HCT116 (cell line): ENCODE data around the gene S100A7A. TPM values are rescaled to one million over a fixed set of nuclear protein-coding genes. Genes with fewer than 3 reads are reported as not detected.

ENCODE experiments used
- ATAC-seq: fragments of 200-7000 bp; cut with Tn5 transposase; 2 replicates; pipeline ENCODE4 v1.9.1; 2020; ENCODE audit warnings: mild to moderate bottlenecking, moderate library complexity
- BruUV-seq: library from RNA; stranded (reverse); fragments of 400-500 nt; replicated peaks from 2 replicates; lab custom pipeline; 2021; lab: Mats Ljungman, UMichigan
- CTCF ChIA-PET: fragments of 300-600 bp; sonication (Branson Sonifier 250); formaldehyde crosslinking; loops from one replicate; lab custom pipeline; 2021; ENCODE audit warnings: antibody characterized with exemption; lab: Charles Lee
- POLR2A ChIA-PET: fragments of 300-600, 350-600 bp; sonication (Branson Sonifier 250); formaldehyde crosslinking; loops from one replicate; lab custom pipeline; 2021; ENCODE audit warnings: antibody characterized with exemption; lab: Charles Lee
- RAD21 ChIA-PET, 2 experiments: fragments of 300-600 bp; sonication (Branson Sonifier 250); formaldehyde crosslinking; loops; one replicate each; lab custom pipeline; 2023; ENCODE audit warnings: low total read pairs in 2 of 2; ENCODE audit not compliant: uncharacterized antibody in 2 of 2, unreplicated experiment in 2 of 2, low non-redundant PET in 1 of 2; lab: Charles Lee
- DNase-seq: peaks from one replicate; pipeline ENCODE4 v3.0.0-alpha.2; 2010; ENCODE audit warnings: low read depth, low spot score
- H2AFZ ChIP-seq: fragments of 200-600 bp; shearing (Covaris generic), sonication (generic); 2 replicates; pipeline ENCODE4 v1.6.1; 2017; ENCODE audit warnings: low read depth, mixed run types, mixed read lengths, antibody characterized with exemption, low read length; ENCODE audit not compliant: poor library complexity, severe bottlenecking
- H3K27ac ChIP-seq: 2 replicates; pipeline ENCODE4 v1.5.1; 2012; ENCODE audit warnings: low read depth, low read length
- H3K27me3 ChIP-seq: fragments of 200-600 bp; sonication (generic); 2 replicates; pipeline ENCODE4 v1.6.1; 2016; ENCODE audit warnings: mixed run types, low read length, mixed read lengths; ENCODE audit not compliant: insufficient read depth
- H3K36me3 ChIP-seq, 2 experiments: fragments of 200-500 bp in 1 of 2; fragments of 200-600 bp in 1 of 2; sonication (Bioruptor generic) in 1 of 2; sonication (generic) in 1 of 2; 2 replicates each; pipeline versions ENCODE4 v1.5.1 to v1.6.1; 2014 to 2016; ENCODE audit warnings: low read length in 2 of 2, inconsistent platforms in 1 of 2, mixed read lengths in 1 of 2, mixed run types in 1 of 2; ENCODE audit not compliant: insufficient read depth in 2 of 2, control insufficient read depth in 1 of 2
- H3K4me1 ChIP-seq, 2 experiments: fragments of 200-600 bp in 1 of 2; sonication (generic) in 1 of 2; 2 replicates each; pipeline versions ENCODE4 v1.5.1 to v1.6.1; 2012 to 2017; ENCODE audit warnings: low read length in 2 of 2, inconsistent platforms in 1 of 2, mild to moderate bottlenecking in 1 of 2, mixed read lengths in 1 of 2, mixed run types in 1 of 2, moderate library complexity in 1 of 2; ENCODE audit not compliant: insufficient read depth in 2 of 2, control insufficient read depth in 1 of 2
- H3K4me2 ChIP-seq: fragments of 200-600 bp; sonication (generic); 2 replicates; pipeline ENCODE4 v1.6.1; 2017; ENCODE audit warnings: mixed run types, low read length, mixed read lengths
- H3K4me3 ChIP-seq, 2 experiments: fragments of 200-600 bp in 1 of 2; sonication (generic) in 1 of 2; replicated peaks in 1 of 2; 2 replicates each; pipeline ENCODE4 v1.5.1; 2011 to 2016; ENCODE audit warnings: low read length in 2 of 2, control low read depth in 1 of 2, low read depth in 1 of 2, mild to moderate bottlenecking in 1 of 2, mixed read lengths in 1 of 2, mixed run types in 1 of 2
- H3K79me2 ChIP-seq: fragments of 200-600 bp; sonication (generic); 2 replicates; pipeline ENCODE4 v1.6.1; 2017; ENCODE audit warnings: mild to moderate bottlenecking, mixed run types, low read length, moderate library complexity, mixed read lengths; ENCODE audit not compliant: insufficient read depth
- H3K9ac ChIP-seq: fragments of 200-600 bp; sonication (generic); 2 replicates; pipeline ENCODE4 v1.6.1; 2016; ENCODE audit warnings: low read length, mixed read lengths
- H3K9me2 ChIP-seq: fragments of 200-600 bp; sonication (generic), shearing (Covaris generic); 2 replicates; pipeline ENCODE4 v1.6.1; 2017; ENCODE audit warnings: mixed run types, mild to moderate bottlenecking, moderate library complexity; ENCODE audit not compliant: insufficient read depth
- H3K9me3 ChIP-seq, 2 experiments: fragments of 200-500 bp in 1 of 2; fragments of 200-600 bp in 1 of 2; sonication (Bioruptor generic) in 1 of 2; sonication (generic) in 1 of 2; 2 replicates each; pipeline ENCODE4 v1.6.1; 2014 to 2017; ENCODE audit warnings: low read length in 2 of 2, mixed read lengths in 2 of 2, inconsistent platforms in 1 of 2, low read depth in 1 of 2, mild to moderate bottlenecking in 1 of 2, mixed run types in 1 of 2, moderate library complexity in 1 of 2; ENCODE audit not compliant: control insufficient read depth in 1 of 2, insufficient read depth in 1 of 2
- H4K20me1 ChIP-seq: fragments of 200-600 bp; sonication (generic), shearing (Covaris generic); 2 replicates; pipeline ENCODE4 v1.6.1; 2017; ENCODE audit warnings: mixed run types, mild to moderate bottlenecking, moderate library complexity; ENCODE audit not compliant: insufficient read depth
- CBX3 ChIP-seq: IDR thresholded peaks from 2 replicates; pipeline ENCODE4 v1.6.1; 2012; ENCODE audit warnings: low read depth
- CEBPB ChIP-seq: IDR thresholded peaks from 2 replicates; pipeline ENCODE4 v1.6.1; 2012; ENCODE audit warnings: low read depth
- EGR1 ChIP-seq: IDR thresholded peaks from 2 replicates; pipeline ENCODE4 v1.6.1; 2012; ENCODE audit warnings: low read depth
- EZH2 ChIP-seq: fragments of 200-600 bp; sonication (generic); IDR thresholded peaks from 2 replicates; pipeline ENCODE4 v1.6.1; 2017; ENCODE audit warnings: antibody characterized with exemption, mixed run types
- EZH2phosphoT487 ChIP-seq: fragments of 200-600 bp; IDR thresholded peaks from 2 replicates; pipeline ENCODE4 v1.6.1; 2018; ENCODE audit warnings: antibody characterized with exemption, borderline replicate concordance
- FOSL1 ChIP-seq: IDR thresholded peaks from 2 replicates; pipeline ENCODE4 v1.6.1; 2012; ENCODE audit warnings: low read depth
- JUND ChIP-seq: IDR thresholded peaks from 2 replicates; pipeline ENCODE4 v1.6.1; 2012
- RAD21 ChIP-seq: IDR thresholded peaks from 2 replicates; pipeline ENCODE4 v1.6.1; 2012; ENCODE audit warnings: low read depth, mild to moderate bottlenecking
- SIN3A ChIP-seq: IDR thresholded peaks from 2 replicates; pipeline ENCODE4 v1.6.1; 2012; ENCODE audit warnings: low read depth
- SRF ChIP-seq: IDR thresholded peaks from 2 replicates; pipeline ENCODE4 v1.6.1; 2012; ENCODE audit warnings: low read depth
- TCF7L2 ChIP-seq: IDR thresholded peaks from 2 replicates; pipeline ENCODE4 v1.7.0; 2011; ENCODE audit warnings: borderline replicate concordance, inconsistent platforms; ENCODE audit not compliant: insufficient read depth, insufficient read length; ENCODE audit errors: extremely low read depth
- YY1 ChIP-seq: IDR thresholded peaks from 2 replicates; pipeline ENCODE4 v1.6.1; 2011; ENCODE audit warnings: low read length, low read depth, moderate library complexity, mild to moderate bottlenecking; ENCODE audit not compliant: insufficient replicate concordance; ENCODE audit errors: extremely low read depth
- ZFX ChIP-seq: fragments of 450-650 bp; IDR thresholded peaks from 2 replicates; pipeline ENCODE4 v1.6.1; 2017
- intact Hi-C: fragments of 100-400 bp; cut with micrococcal nuclease; formaldehyde crosslinking; loops from 2 replicates; pipeline ENCODE4 v1.10.0; 2022
- total RNA-seq: library from RNA; stranded (reverse); gene quantifications from one replicate; pipeline ENCODE4 v1.2.1, GENCODE V29; 2021; ENCODE audit not compliant: unreplicated experiment
- TF ChIP-seq, protein P1 (sequence below): IDR thresholded peaks from 2 replicates; pipeline ENCODE4 v1.6.1; 2011; ENCODE audit warnings: mild to moderate bottlenecking, low read length, moderate library complexity; ENCODE audit not compliant: insufficient replicate concordance; ENCODE audit errors: extremely low read depth
- TF ChIP-seq, protein P2 (sequence below), 3 experiments: fragments of 200-600 bp in 1 of 3; sonication (generic) in 1 of 3; IDR thresholded peaks in 2 of 3; conservative IDR thresholded peaks in 1 of 3; 2 replicates each; pipeline ENCODE4 v1.5.1; 2012 to 2017; ENCODE audit warnings: low read depth in 2 of 3, low read length in 2 of 3, antibody characterized with exemption in 1 of 3, borderline replicate concordance in 1 of 3, control low read depth in 1 of 3, mild to moderate bottlenecking in 1 of 3, mixed read lengths in 1 of 3, mixed run types in 1 of 3, moderate library complexity in 1 of 3; ENCODE audit not compliant: insufficient read depth in 1 of 3

The S100A7A gene
- total RNA-seq, 1 experiment from 2014 or later = not detected

DNA sequence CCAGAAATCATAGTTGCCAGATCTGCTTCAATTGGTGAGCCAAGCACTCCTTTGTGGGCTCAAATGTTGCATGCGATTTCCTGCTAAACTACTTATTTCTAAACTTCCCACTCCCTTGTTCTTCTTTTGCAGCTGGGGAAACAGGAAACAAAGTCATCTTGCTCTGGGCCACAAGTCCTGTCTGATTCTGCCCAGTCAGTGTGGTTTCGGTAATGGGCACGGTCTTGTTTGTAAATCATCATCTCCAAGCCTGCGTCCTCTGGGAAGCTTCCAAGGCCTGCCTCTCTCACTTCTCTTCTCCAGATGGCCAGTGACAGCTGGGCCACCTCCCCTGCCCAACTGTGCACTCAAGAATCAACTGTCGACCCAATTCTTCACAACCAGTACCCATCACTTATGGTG is 29.8 kb upstream of the S100A7A start:
- ChIA-PET POLR2A (no interaction called here), CTCF (no interaction called here), RAD21 (no interaction called here)
- no peak for TF ChIP-seq RAD21
- no peak for TF ChIP-seq CBX3
- TF ChIP-seq SRF = no peak
- no peak for TF ChIP-seq EZH2
- TF ChIP-seq, protein P1, sequence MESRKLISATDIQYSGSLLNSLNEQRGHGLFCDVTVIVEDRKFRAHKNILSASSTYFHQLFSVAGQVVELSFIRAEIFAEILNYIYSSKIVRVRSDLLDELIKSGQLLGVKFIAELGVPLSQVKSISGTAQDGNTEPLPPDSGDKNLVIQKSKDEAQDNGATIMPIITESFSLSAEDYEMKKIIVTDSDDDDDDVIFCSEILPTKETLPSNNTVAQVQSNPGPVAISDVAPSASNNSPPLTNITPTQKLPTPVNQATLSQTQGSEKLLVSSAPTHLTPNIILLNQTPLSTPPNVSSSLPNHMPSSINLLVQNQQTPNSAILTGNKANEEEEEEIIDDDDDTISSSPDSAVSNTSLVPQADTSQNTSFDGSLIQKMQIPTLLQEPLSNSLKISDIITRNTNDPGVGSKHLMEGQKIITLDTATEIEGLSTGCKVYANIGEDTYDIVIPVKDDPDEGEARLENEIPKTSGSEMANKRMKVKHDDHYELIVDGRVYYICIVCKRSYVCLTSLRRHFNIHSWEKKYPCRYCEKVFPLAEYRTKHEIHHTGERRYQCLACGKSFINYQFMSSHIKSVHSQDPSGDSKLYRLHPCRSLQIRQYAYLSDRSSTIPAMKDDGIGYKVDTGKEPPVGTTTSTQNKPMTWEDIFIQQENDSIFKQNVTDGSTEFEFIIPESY = no peak
- no peak for TF ChIP-seq CEBPB
- no peak for TF ChIP-seq EGR1
- no peak for TF ChIP-seq TCF7L2
- no peak for TF ChIP-seq JUND
- TF ChIP-seq FOSL1 = no peak
- no peak for TF ChIP-seq YY1
- no peak for TF ChIP-seq ZFX
- TF ChIP-seq SIN3A = no peak
- TF ChIP-seq, protein P2, sequence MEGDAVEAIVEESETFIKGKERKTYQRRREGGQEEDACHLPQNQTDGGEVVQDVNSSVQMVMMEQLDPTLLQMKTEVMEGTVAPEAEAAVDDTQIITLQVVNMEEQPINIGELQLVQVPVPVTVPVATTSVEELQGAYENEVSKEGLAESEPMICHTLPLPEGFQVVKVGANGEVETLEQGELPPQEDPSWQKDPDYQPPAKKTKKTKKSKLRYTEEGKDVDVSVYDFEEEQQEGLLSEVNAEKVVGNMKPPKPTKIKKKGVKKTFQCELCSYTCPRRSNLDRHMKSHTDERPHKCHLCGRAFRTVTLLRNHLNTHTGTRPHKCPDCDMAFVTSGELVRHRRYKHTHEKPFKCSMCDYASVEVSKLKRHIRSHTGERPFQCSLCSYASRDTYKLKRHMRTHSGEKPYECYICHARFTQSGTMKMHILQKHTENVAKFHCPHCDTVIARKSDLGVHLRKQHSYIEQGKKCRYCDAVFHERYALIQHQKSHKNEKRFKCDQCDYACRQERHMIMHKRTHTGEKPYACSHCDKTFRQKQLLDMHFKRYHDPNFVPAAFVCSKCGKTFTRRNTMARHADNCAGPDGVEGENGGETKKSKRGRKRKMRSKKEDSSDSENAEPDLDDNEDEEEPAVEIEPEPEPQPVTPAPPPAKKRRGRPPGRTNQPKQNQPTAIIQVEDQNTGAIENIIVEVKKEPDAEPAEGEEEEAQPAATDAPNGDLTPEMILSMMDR (IDR thresholded peaks at IDR 0.05 in 2 of 3, conservative IDR thresholded peaks at IDR 0.05 in 1 of 3; ENCODE audit: borderline replicate concordance in 1 of 3, insufficient read depth in 1 of 3, low read depth in 2 of 3, low read length in 2 of 3) = no peak
- no peak for TF ChIP-seq EZH2phosphoT487
- Histone ChIP-seq H3K9me3 (no peaks in the 10 kb centered on the region), H3K9me2 (no peaks in the 10 kb centered on the region), H3K27ac (no peak overlapping the region), H3K36me3 (no peaks in the 10 kb centered on the region), H4K20me1 (no peaks in the 10 kb centered on the region), H3K4me3 (no peak overlapping the region), H3K79me2 (no peaks in the 10 kb centered on the region), H3K9ac (no peak overlapping the region), H3K4me1 (no peaks in the 10 kb centered on the region), H3K27me3 (peaks cover 60% of the 10 kb centered on the region), H3K4me2 (no peak overlapping the region), H2AFZ (no peak overlapping the region)
- intact Hi-C loops = no loop called here
- no peak for DNase-seq
- no TSS peak for BruUV-seq
- no peak for ATAC-seq
